ENCODE results near the gene CACNA1C.

CACNA1C gene

GRCh38 chr12:2165021-2165420 is 112.2 kb downstream of the CACNA1C start:
- in situ Hi-C loops (cut with MboI; ENCODE audit: low sequenced_read_pairs), result no loop called here

- in situ Hi-C loops (cut with MboI; ENCODE audit: low sequenced_read_pairs), result no loop called here
Observed at GRCh38 chr12:2165927-2166326, 113.1 kb downstream of the CACNA1C start.

- in situ Hi-C loops (cut with MboI; ENCODE audit: low sequenced_read_pairs), result no loop called here
Observed at GRCh38 chr12:2166696-2167095, 113.9 kb downstream of the CACNA1C start.

- in situ Hi-C loops (cut with MboI; ENCODE audit: low sequenced_read_pairs), result no loop called here
Observed at GRCh38 chr12:2167231-2167630, 114.4 kb downstream of the CACNA1C start.

GRCh38 chr12:2168808-2169207 is 116.0 kb downstream of the CACNA1C start:
- in situ Hi-C loops (cut with MboI; ENCODE audit: low sequenced_read_pairs), result no loop called here

- in situ Hi-C loops (cut with MboI; ENCODE audit: low sequenced_read_pairs), result no loop called here
Observed at GRCh38 chr12:2169489-2169888, 116.7 kb downstream of the CACNA1C start.

GRCh38 chr12:2169940-2170339 is 117.2 kb downstream of the CACNA1C start:
- in situ Hi-C loops (cut with MboI; ENCODE audit: low sequenced_read_pairs), result no loop called here

GRCh38 chr12:2170376-2170775 is 117.6 kb downstream of the CACNA1C start:
- in situ Hi-C loops (cut with MboI; ENCODE audit: low sequenced_read_pairs), result no loop called here

- in situ Hi-C loops (cut with MboI; ENCODE audit: low sequenced_read_pairs), result no loop called here
Observed at GRCh38 chr12:2171672-2172426, 119.1 kb downstream of the CACNA1C start.

GRCh38 chr12:2172491-2173214 is 119.9 kb downstream of the CACNA1C start:
- in situ Hi-C loops (cut with MboI; ENCODE audit: low sequenced_read_pairs), result no loop called here

- in situ Hi-C loops (cut with MboI; ENCODE audit: low sequenced_read_pairs), result no loop called here
Observed at GRCh38 chr12:2173971-2174370, 121.2 kb downstream of the CACNA1C start.

GRCh38 chr12:2177003-2177402 is 124.2 kb downstream of the CACNA1C start:
- in situ Hi-C loops (cut with MboI; ENCODE audit: low sequenced_read_pairs), result no loop called here

GRCh38 chr12:2177751-2178150 is 125.0 kb downstream of the CACNA1C start:
- in situ Hi-C loops (cut with MboI; ENCODE audit: low sequenced_read_pairs), result no loop called here

- in situ Hi-C loops (cut with MboI; ENCODE audit: low sequenced_read_pairs), result no loop called here
Observed at GRCh38 chr12:2179058-2179457, 126.3 kb downstream of the CACNA1C start.

- in situ Hi-C loops (cut with MboI; ENCODE audit: low sequenced_read_pairs), result no loop called here
Observed at GRCh38 chr12:2179953-2180736, 127.4 kb downstream of the CACNA1C start.

GRCh38 chr12:2180737-2181082 is 127.9 kb downstream of the CACNA1C start:
- in situ Hi-C loops (cut with MboI; ENCODE audit: low sequenced_read_pairs), result no loop called here

- in situ Hi-C loops (cut with MboI; ENCODE audit: low sequenced_read_pairs), result no loop called here
Observed at GRCh38 chr12:2183556-2184541, 131.1 kb downstream of the CACNA1C start.

- in situ Hi-C loops (cut with MboI; ENCODE audit: low sequenced_read_pairs), result no loop called here
Observed at GRCh38 chr12:2185751-2186341, 133.1 kb downstream of the CACNA1C start.

- in situ Hi-C loops (cut with MboI; ENCODE audit: low sequenced_read_pairs), result no loop called here
Observed at GRCh38 chr12:2187195-2187945, 134.6 kb downstream of the CACNA1C start.

Data from HL-60/S4 treated with retinoic acid at 250 ng/mL for 4 days and 3 days (cell line).